ENCODE data around the gene ADK. TPM values are rescaled to one million over a fixed set of nuclear protein-coding genes. Genes with fewer than 3 reads are reported as not detected.

Gene ADK
- total and polyA plus RNA-seq, 2 donors (not counting 3 experiments of a cell fraction or from before 2014, with no cell fraction given): 11.7 to 46.5 TPM

DNA sequence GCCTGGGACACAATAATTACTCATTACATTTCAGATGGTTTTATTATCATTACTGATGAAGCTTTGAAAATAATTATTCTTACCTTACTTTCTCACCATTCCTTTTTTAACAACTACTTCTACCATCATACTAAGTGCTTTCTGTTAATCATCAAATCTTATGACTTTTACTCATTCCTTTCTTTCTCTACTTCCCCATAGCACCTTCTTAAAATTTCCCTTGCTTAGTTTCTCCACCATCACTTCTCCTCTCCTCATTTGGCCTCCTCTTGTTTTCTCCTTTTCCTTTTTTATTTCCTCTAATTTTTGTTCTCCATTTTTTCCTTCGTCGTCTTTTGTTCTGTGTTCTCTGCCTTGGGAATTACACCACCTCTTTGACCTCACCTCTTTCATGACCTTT is 372.2 kb downstream of the ADK start:
- Histone ChIP-seq H3K9ac (replicated peaks; ENCODE audit: extremely low read depth, insufficient read depth, low read length) (no peak overlapping the region), H3K27me3 (ENCODE audit: control insufficient read depth in 2 of 2, insufficient read depth in 2 of 2, low read length in 2 of 2) (no peaks in the 10 kb centered on the region), H3K9me3 (replicated peaks; ENCODE audit: control insufficient read depth, insufficient read depth, low read length) (no peaks in the 10 kb centered on the region), H3K4me1 (ENCODE audit: control insufficient read depth, extremely low read depth, insufficient read depth, low read length) (no peaks in the 10 kb centered on the region), H3K9me1 (replicated peaks; ENCODE audit: control insufficient read depth, extremely low read depth, insufficient read depth, low read length) (no peaks in the 10 kb centered on the region), H3K79me2 (ENCODE audit: control insufficient read depth, insufficient read depth, low read length) (peaks cover under 1% of the 10 kb centered on the region), H3K4me2 (ENCODE audit: insufficient read depth, low read length) (no peak overlapping the region), H2AFZ (ENCODE audit: low read depth, low read length) (no peak overlapping the region), H4K20me1 (replicated peaks; ENCODE audit: control insufficient read depth, extremely low read depth, insufficient read depth, low read length) (no peaks in the 10 kb centered on the region), H3K4me3 (replicated peaks in 1 of 3; ENCODE audit: insufficient read depth in 1 of 3, low read depth in 1 of 3, low read length in 3 of 3) (no peak overlapping the region), H3K27ac (ENCODE audit: insufficient read depth, low read depth, low read length) (no peak overlapping the region), H3K36me3 (ENCODE audit: control insufficient read depth in 2 of 2, extremely low read depth in 1 of 2, insufficient read depth in 2 of 2, low read length in 2 of 2) (no peaks in the 10 kb centered on the region)
- DNase-seq (ENCODE audit: low read depth, low spot score) (no peak), FAIRE-seq (no peak)
- CTCF ChIA-PET: no interaction called here
- dilution Hi-C loops (cut with MboI; ENCODE audit: extremely low pct_ligation_motif_present, low sequenced_read_pairs): no loop called here
- intact Hi-C loops (cut with micrococcal nuclease): no loop called here
- no TSS peak for BruUV-seq (replicated peaks)
- TF ChIP-seq JUN (IDR thresholded peaks at IDR 0.05; ENCODE audit: borderline replicate concordance, insufficient read depth, insufficient read length, low read depth) (no peak), POLR2AphosphoS5 (IDR thresholded peaks at IDR 0.05; ENCODE audit: insufficient read depth, low read depth, low read length) (no peak), POLR2A (IDR thresholded peaks at IDR 0.05; ENCODE audit: low read depth, low read length) (no peak), MYC (IDR thresholded peaks at IDR 0.05; ENCODE audit: low read depth, low read length) (no peak), FOS (IDR thresholded peaks at IDR 0.05; ENCODE audit: borderline replicate concordance, insufficient read depth, low read length) (no peak), CTCF (IDR thresholded peaks at IDR 0.05; ENCODE audit: extremely low read depth in 1 of 2, insufficient read depth in 1 of 2, low read depth in 1 of 2, low read length in 2 of 2) (no peak), EZH2 (IDR thresholded peaks at IDR 0.05; ENCODE audit: borderline replicate concordance, low read depth, low read length, severe bottlenecking) (no peak), GATA2 (IDR thresholded peaks at IDR 0.05; ENCODE audit: insufficient read depth, insufficient read length, low read depth, low read length) (no peak), MAX (IDR thresholded peaks at IDR 0.05; ENCODE audit: insufficient read depth, insufficient read length) (no peak)
- POLR2A ChIA-PET: no interaction called here

All from endothelial cell of umbilical vein (primary cell).